H9 (cell line): ENCODE measurements around the gene SPATA6L. TPM values are rescaled to one million over a fixed set of nuclear protein-coding genes. Genes with fewer than 3 reads are reported as not detected.
A peak's percentile ranks its signal among the peaks of the same experiment; 100 is the strongest.
"Not testable (repeated sequence)": the region's sequence is repeated elsewhere in the genome, so short reads cannot be mapped to it uniquely, and the experiment has no call there.

ENCODE experiments used
- DNase-seq: peaks from one replicate; pipeline ENCODE4 v3.0.0-alpha.2; 2017
- H2AFZ ChIP-seq: one replicate; pipeline ENCODE4 v1.6.1; 2013; ENCODE audit warnings: mild to moderate bottlenecking, low read length, control low read depth, moderate library complexity
- H2AK5ac ChIP-seq: 2 replicates; pipeline ENCODE4 v1.6.1; 2013; ENCODE audit warnings: low read length, control low read depth, mixed read lengths; ENCODE audit not compliant: insufficient read length
- H2BK120ac ChIP-seq: one replicate; pipeline ENCODE4 v1.6.1; 2013; ENCODE audit warnings: low read depth, mild to moderate bottlenecking, low read length, control low read depth, inconsistent platforms; ENCODE audit not compliant: poor library complexity, severe bottlenecking
- H2BK12ac ChIP-seq: 2 replicates; pipeline ENCODE4 v1.6.1; 2013; ENCODE audit warnings: low read length, control low read depth, mixed read lengths, low read depth; ENCODE audit not compliant: insufficient read length
- H2BK15ac ChIP-seq: 2 replicates; pipeline ENCODE4 v1.6.1; 2013; ENCODE audit warnings: low read depth, low read length, control low read depth
- H2BK20ac ChIP-seq: one replicate; pipeline ENCODE4 v1.6.1; 2013; ENCODE audit warnings: low read depth, mild to moderate bottlenecking, low read length, control low read depth, inconsistent platforms; ENCODE audit not compliant: poor library complexity, severe bottlenecking
- H2BK5ac ChIP-seq: 2 replicates; pipeline ENCODE4 v1.6.1; 2013; ENCODE audit warnings: low read length, control low read depth, mixed read lengths; ENCODE audit not compliant: insufficient read length
- H3K14ac ChIP-seq: 2 replicates; pipeline ENCODE4 v1.6.1; 2013; ENCODE audit warnings: low read length, control low read depth; ENCODE audit not compliant: insufficient read depth
- H3K18ac ChIP-seq: 2 replicates; pipeline ENCODE4 v1.6.1; 2013; ENCODE audit warnings: low read depth, mild to moderate bottlenecking, mixed read lengths, low read length, control low read depth; ENCODE audit not compliant: insufficient read length
- H3K23ac ChIP-seq: 2 replicates; pipeline ENCODE4 v1.6.1; 2013; ENCODE audit warnings: low read length, control low read depth, mixed read lengths, low read depth; ENCODE audit not compliant: insufficient read length
- H3K23me2 ChIP-seq: 2 replicates; pipeline ENCODE4 v1.6.1; 2013; ENCODE audit warnings: low read depth, mild to moderate bottlenecking, mixed read lengths, low read length, control low read depth; ENCODE audit not compliant: insufficient read length, poor library complexity, severe bottlenecking
- H3K27ac ChIP-seq: 2 replicates; pipeline ENCODE4 v1.5.1; 2013; ENCODE audit warnings: low read length, control low read depth, mixed read lengths, low read depth; ENCODE audit not compliant: insufficient read length
- H3K27me3 ChIP-seq: 2 replicates; pipeline ENCODE4 v1.6.1; 2013; ENCODE audit warnings: low read length, control low read depth, inconsistent platforms; ENCODE audit not compliant: insufficient read depth
- H3K4ac ChIP-seq: 2 replicates; pipeline ENCODE4 v1.6.1; 2013; ENCODE audit warnings: low read depth, mild to moderate bottlenecking, control low read depth, inconsistent platforms, low read length, moderate library complexity
- H3K4me1 ChIP-seq: 2 replicates; pipeline ENCODE4 v1.6.1; 2013; ENCODE audit warnings: low read length, control low read depth, inconsistent platforms; ENCODE audit not compliant: insufficient read depth
- H3K4me2 ChIP-seq: 2 replicates; pipeline ENCODE4 v1.6.1; 2013; ENCODE audit warnings: low read length, control low read depth, mixed read lengths; ENCODE audit not compliant: insufficient read length, insufficient read depth
- H3K56ac ChIP-seq: 2 replicates; pipeline ENCODE4 v1.6.1; 2013; ENCODE audit warnings: low read depth, mild to moderate bottlenecking, mixed read lengths, low read length, control low read depth; ENCODE audit not compliant: insufficient read length
- H3K79me1 ChIP-seq: 2 replicates; pipeline ENCODE4 v1.6.1; 2013; ENCODE audit warnings: low read depth, mild to moderate bottlenecking, moderate library complexity, low read length, control low read depth, inconsistent platforms; ENCODE audit not compliant: insufficient read depth, poor library complexity, severe bottlenecking
- H3K79me2 ChIP-seq: 2 replicates; pipeline ENCODE4 v1.6.1; 2013; ENCODE audit warnings: low read length, control low read depth, inconsistent platforms; ENCODE audit not compliant: insufficient read depth
- H3K9ac ChIP-seq: 2 replicates; pipeline ENCODE4 v1.6.1; 2013; ENCODE audit warnings: low read length, control low read depth, mixed read lengths; ENCODE audit not compliant: insufficient read length; ENCODE audit errors: extremely low read depth
- H3K9me3 ChIP-seq: one replicate; pipeline ENCODE4 v1.6.1; 2013; ENCODE audit warnings: low read depth, low read length, inconsistent platforms; ENCODE audit not compliant: control insufficient read depth
- H3T11ph ChIP-seq: one replicate; pipeline ENCODE4 v1.6.1; 2013; ENCODE audit warnings: mild to moderate bottlenecking, low read length, control low read depth, inconsistent platforms
- H4K20me1 ChIP-seq: one replicate; pipeline ENCODE4 v1.6.1; 2013; ENCODE audit not compliant: control insufficient read depth, insufficient read length, insufficient read depth
- H4K5ac ChIP-seq: 2 replicates; pipeline ENCODE4 v1.6.1; 2013; ENCODE audit warnings: low read depth, mild to moderate bottlenecking, mixed read lengths, low read length, control low read depth; ENCODE audit not compliant: insufficient read length
- H4K8ac ChIP-seq: replicated peaks from 2 replicates; pipeline ENCODE4 v1.6.1; 2013; ENCODE audit warnings: low read length, control low read depth, mixed read lengths, low read depth; ENCODE audit not compliant: insufficient read length
- H4K91ac ChIP-seq: 2 replicates; pipeline ENCODE4 v1.6.1; 2013; ENCODE audit warnings: low read depth, mild to moderate bottlenecking, moderate library complexity, mixed read lengths, low read length, control low read depth; ENCODE audit not compliant: insufficient read length
- H3K27ac Mint-ChIP-seq, 3 experiments: 2 replicates in 2 of 3; 3 replicates in 1 of 3; pipeline ENCODE4 v1.8.0; 2020 to 2021; ENCODE audit warnings: mixed read lengths in 3 of 3, mild to moderate bottlenecking in 1 of 3, moderate library complexity in 1 of 3
- H3K27me3 Mint-ChIP-seq: 2 replicates; pipeline ENCODE4 v1.8.0; 2021; ENCODE audit warnings: low read depth, mild to moderate bottlenecking, moderate library complexity, mixed read lengths
- H3K36me3 Mint-ChIP-seq, 3 experiments: 2 replicates in 2 of 3; 3 replicates in 1 of 3; pipeline ENCODE4 v1.8.0; 2020 to 2021; ENCODE audit warnings: low read depth in 3 of 3, mixed read lengths in 3 of 3; ENCODE audit not compliant: insufficient read depth in 1 of 3
- H3K4me1 Mint-ChIP-seq, 2 experiments: 2 replicates each; pipeline ENCODE4 v1.8.0; 2020; ENCODE audit warnings: mixed read lengths in 2 of 2
- H3K4me3 Mint-ChIP-seq, 2 experiments: 2 replicates in 1 of 2; 3 replicates in 1 of 2; pipeline ENCODE4 v1.8.0; 2020 to 2021; ENCODE audit warnings: mild to moderate bottlenecking in 2 of 2, mixed read lengths in 2 of 2, moderate library complexity in 1 of 2
- H3K9me3 Mint-ChIP-seq, 2 experiments: 2 replicates in 1 of 2; 3 replicates in 1 of 2; pipeline ENCODE4 v1.8.0; 2020; ENCODE audit warnings: mild to moderate bottlenecking in 2 of 2, mixed read lengths in 2 of 2, moderate library complexity in 1 of 2
- CTCF ChIP-seq: fragments of 200-600 bp; sonication (generic); conservative IDR thresholded peaks from 3 replicates; pipeline ENCODE4 v1.8.0; 2021; ENCODE audit warnings: antibody characterized with exemption, mild to moderate bottlenecking
- WGBS: extraction: QIAGEN DNeasy Blood & Tissue Kit; methylation state at CpG from one replicate; pipeline ENCODE4 v1.1.7; 2013; ENCODE audit warnings: missing lambda C conversion rate, low lambda C conversion rate, mixed read lengths; ENCODE audit not compliant: insufficient read length; ENCODE audit errors: extremely low coverage; 5-methylcytosine and 5-hydroxymethylcytosine counted together
- total RNA-seq: library from RNA; stranded (reverse); gene quantifications from 2 replicates; pipeline ENCODE4 v1.2.1, GENCODE V29; 2021

The SPATA6L gene
- total RNA-seq, 1 experiment from 2014 or later, result 0.87 TPM

GRCh38 chr9:4656621-4657020 lies 9.7 kb downstream of the SPATA6L start:
- Histone ChIP-seq H2BK20ac (no peak overlapping the region), H4K8ac (no peak overlapping the region), H3K4ac (no peak overlapping the region), H3K56ac (no peak overlapping the region), H3K4me1 (no peaks in the 10 kb centered on the region), H4K91ac (no peak overlapping the region), H3K9ac (no peak overlapping the region), H3K79me1 (no peaks in the 10 kb centered on the region), H3K27me3 (no peaks in the 10 kb centered on the region), H3K23me2 (no peaks in the 10 kb centered on the region), H2AK5ac (no peak overlapping the region), H3K27ac (no peak overlapping the region), H3K9me3 (no peaks in the 10 kb centered on the region), H4K5ac (no peak overlapping the region), H2BK12ac (no peak overlapping the region), H3T11ph (no peak overlapping the region), H3K79me2 (no peaks in the 10 kb centered on the region), H4K20me1 (no peaks in the 10 kb centered on the region), H3K4me2 (no peak overlapping the region), H3K14ac (no peak overlapping the region), H3K18ac (no peak overlapping the region), H2BK120ac (no peak overlapping the region), H2BK15ac (no peak overlapping the region), H3K23ac (no peak overlapping the region), H2AFZ (no peak overlapping the region), H2BK5ac (no peak overlapping the region)
- H3K27me3 Mint-ChIP-seq, result no peaks in the 10 kb centered on the region
- WGBS, result no CpG with 5 or more reads among the region's 3 CpGs
- peak overlapping the region in 1 of 3 experiments; percentile 84; a peak in 2 of 7 replicates for H3K27ac Mint-ChIP-seq
- no peak overlapping the region for H3K4me3 Mint-ChIP-seq
- peaks cover 15 to 21% of the 10 kb centered on the region in 2 experiments for H3K4me1 Mint-ChIP-seq
- peaks cover 2% of the 10 kb centered on the region in 2 experiments; a peak in 2 of 5 replicates for H3K9me3 Mint-ChIP-seq
- no peak for DNase-seq
- H3K36me3 Mint-ChIP-seq, result peaks cover 0 to 2% (median 0%) of the 10 kb centered on the region in 3 experiments; a peak in 1 of 7 replicates
- TF ChIP-seq CTCF, result no peak

- not testable (repeated sequence) for H3K4ac ChIP-seq, H3T11ph ChIP-seq, H3K56ac ChIP-seq, H3K4me1 ChIP-seq, H2BK5ac ChIP-seq, H3K18ac ChIP-seq, H3K27ac ChIP-seq, H3K27me3 ChIP-seq, H4K91ac ChIP-seq, H3K9me3 Mint-ChIP-seq, H2BK12ac ChIP-seq, H3K79me2 ChIP-seq, H3K27me3 Mint-ChIP-seq, H3K9ac ChIP-seq, H4K20me1 ChIP-seq, H3K4me3 Mint-ChIP-seq, H2AFZ ChIP-seq, H3K9me3 ChIP-seq, DNase-seq, H4K5ac ChIP-seq, H3K23ac ChIP-seq, H2BK20ac ChIP-seq, H4K8ac ChIP-seq, H3K4me2 ChIP-seq, H3K79me1 ChIP-seq, H2BK120ac ChIP-seq, H3K23me2 ChIP-seq, H3K36me3 Mint-ChIP-seq, H3K14ac ChIP-seq, H2BK15ac ChIP-seq, H2AK5ac ChIP-seq
- Mint-ChIP-seq H3K27ac (peak overlapping the region in 1 of 3 experiments; percentile 71; a peak in 2 of 7 replicates), H3K4me1 (peaks cover 11 to 17% of the 10 kb centered on the region in 2 experiments)
- no CpG with 5 or more reads among the region's 3 CpGs for WGBS
These were observed 10.1 kb downstream of the SPATA6L start for GRCh38 chr9:4656196-4656595.
